ENCODE results near the gene TMCO6. TPM values are rescaled to one million over a fixed set of nuclear protein-coding genes. Genes with fewer than 3 reads are reported as not detected.

The TMCO6 gene
- total RNA-seq, 1 experiment from 2014 or later = 32.2 TPM

DNA sequence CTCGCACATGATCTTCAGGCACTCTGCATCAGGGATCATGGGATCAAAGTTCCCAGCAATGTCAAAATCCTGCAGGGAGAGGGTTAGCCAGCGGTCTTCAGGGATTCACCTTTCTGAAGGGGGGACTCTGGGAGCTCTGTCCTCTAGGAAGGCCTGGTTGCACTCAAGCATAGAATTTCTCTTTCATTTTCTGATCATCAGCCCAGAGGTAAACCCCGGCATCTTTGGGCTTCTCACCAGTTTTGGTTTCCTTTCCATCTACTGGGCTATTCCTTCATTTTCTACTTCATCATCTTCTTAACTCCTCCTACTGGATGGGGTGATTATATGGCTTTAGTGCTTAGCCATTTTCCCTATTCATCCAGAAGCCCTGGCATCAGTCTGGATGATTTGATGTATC, 38.7 kb downstream of the TMCO6 start (continued):
- TF ChIP-seq, protein P1, sequence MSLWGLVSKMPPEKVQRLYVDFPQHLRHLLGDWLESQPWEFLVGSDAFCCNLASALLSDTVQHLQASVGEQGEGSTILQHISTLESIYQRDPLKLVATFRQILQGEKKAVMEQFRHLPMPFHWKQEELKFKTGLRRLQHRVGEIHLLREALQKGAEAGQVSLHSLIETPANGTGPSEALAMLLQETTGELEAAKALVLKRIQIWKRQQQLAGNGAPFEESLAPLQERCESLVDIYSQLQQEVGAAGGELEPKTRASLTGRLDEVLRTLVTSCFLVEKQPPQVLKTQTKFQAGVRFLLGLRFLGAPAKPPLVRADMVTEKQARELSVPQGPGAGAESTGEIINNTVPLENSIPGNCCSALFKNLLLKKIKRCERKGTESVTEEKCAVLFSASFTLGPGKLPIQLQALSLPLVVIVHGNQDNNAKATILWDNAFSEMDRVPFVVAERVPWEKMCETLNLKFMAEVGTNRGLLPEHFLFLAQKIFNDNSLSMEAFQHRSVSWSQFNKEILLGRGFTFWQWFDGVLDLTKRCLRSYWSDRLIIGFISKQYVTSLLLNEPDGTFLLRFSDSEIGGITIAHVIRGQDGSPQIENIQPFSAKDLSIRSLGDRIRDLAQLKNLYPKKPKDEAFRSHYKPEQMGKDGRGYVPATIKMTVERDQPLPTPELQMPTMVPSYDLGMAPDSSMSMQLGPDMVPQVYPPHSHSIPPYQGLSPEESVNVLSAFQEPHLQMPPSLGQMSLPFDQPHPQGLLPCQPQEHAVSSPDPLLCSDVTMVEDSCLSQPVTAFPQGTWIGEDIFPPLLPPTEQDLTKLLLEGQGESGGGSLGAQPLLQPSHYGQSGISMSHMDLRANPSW (CRISPR knock-in tag; conservative IDR thresholded peaks at IDR 0.05; ENCODE audit: low read depth) = no peak
- TF ChIP-seq NR1H2 (CRISPR knock-in tag; IDR thresholded peaks at IDR 0.05) = no peak
- no peak for TF ChIP-seq ZNF532 (CRISPR knock-in tag; IDR thresholded peaks at IDR 0.05; ENCODE audit: borderline replicate concordance)
- TF ChIP-seq, protein P2, sequence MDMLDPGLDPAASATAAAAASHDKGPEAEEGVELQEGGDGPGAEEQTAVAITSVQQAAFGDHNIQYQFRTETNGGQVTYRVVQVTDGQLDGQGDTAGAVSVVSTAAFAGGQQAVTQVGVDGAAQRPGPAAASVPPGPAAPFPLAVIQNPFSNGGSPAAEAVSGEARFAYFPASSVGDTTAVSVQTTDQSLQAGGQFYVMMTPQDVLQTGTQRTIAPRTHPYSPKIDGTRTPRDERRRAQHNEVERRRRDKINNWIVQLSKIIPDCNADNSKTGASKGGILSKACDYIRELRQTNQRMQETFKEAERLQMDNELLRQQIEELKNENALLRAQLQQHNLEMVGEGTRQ (CRISPR knock-in tag; IDR thresholded peaks at IDR 0.05) = no peak
- TF ChIP-seq FOXP4 (CRISPR knock-in tag; IDR thresholded peaks at IDR 0.05) = no peak
- TF ChIP-seq ERG (CRISPR knock-in tag; IDR thresholded peaks at IDR 0.05) = no peak
- no peak for TF ChIP-seq EMX1 (CRISPR knock-in tag; IDR thresholded peaks at IDR 0.05)
- TF ChIP-seq TCF7 (CRISPR knock-in tag; IDR thresholded peaks at IDR 0.05; ENCODE audit: low read depth) = no peak

DNA sequence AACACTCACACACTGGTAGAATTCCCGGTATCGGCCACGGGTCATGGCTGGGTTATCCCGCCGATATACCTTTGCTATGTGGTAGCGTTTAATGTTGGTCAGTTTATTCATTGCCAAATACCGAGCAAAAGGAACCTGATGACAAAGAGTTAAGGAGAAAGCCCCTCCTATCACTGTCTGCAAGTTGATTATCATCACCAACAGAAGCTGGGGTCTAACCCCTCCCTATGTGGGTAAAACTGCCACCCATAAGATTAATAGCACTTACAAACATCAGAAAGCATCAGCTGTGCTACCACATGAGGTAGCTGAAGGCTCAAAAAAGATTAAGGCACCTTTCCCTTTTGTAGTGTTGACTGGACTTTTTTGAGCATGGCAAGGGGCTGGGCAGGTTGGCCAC, 39.7 kb downstream of the TMCO6 start:
- CTCF ChIA-PET = no interaction called here
- Mint-ChIP-seq H3K27me3 (ENCODE audit: low read depth) (no peaks in the 10 kb centered on the region), H3K4me1 (no peaks in the 10 kb centered on the region), H3K36me3 (peaks cover 38% of the 10 kb centered on the region), H3K27ac (no peak overlapping the region; the same call in 1 of the 2 replicates), H3K4me3 (no peak overlapping the region), H3K9me3 (no peaks in the 10 kb centered on the region)
- DNase-seq (ENCODE audit: low spot score) (no peak), ATAC-seq (no peak)
- POLR2A ChIA-PET = no interaction called here
- TF ChIP-seq ETV6 (CRISPR knock-in tag; IDR thresholded peaks at IDR 0.05) = no peak
- TF ChIP-seq ZSCAN18 (CRISPR knock-in tag; IDR thresholded peaks at IDR 0.05) = no peak
- no peak for TF ChIP-seq FOXK1 (CRISPR knock-in tag; IDR thresholded peaks at IDR 0.05)
- TF ChIP-seq, protein P3, sequence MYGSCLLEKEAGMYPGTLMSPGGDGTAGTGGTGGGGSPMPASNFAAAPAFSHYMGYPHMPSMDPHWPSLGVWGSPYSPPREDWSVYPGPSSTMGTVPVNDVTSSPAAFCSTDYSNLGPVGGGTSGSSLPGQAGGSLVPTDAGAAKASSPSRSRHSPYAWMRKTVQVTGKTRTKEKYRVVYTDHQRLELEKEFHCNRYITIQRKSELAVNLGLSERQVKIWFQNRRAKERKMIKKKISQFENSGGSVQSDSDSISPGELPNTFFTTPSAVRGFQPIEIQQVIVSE (CRISPR knock-in tag; IDR thresholded peaks at IDR 0.05; ENCODE audit: borderline replicate concordance) = no peak
- TF ChIP-seq ZNF138 (CRISPR knock-in tag; conservative IDR thresholded peaks at IDR 0.05) = no peak
- TF ChIP-seq PRDM15 (CRISPR knock-in tag; IDR thresholded peaks at IDR 0.05) = no peak
- TF ChIP-seq, protein P4, sequence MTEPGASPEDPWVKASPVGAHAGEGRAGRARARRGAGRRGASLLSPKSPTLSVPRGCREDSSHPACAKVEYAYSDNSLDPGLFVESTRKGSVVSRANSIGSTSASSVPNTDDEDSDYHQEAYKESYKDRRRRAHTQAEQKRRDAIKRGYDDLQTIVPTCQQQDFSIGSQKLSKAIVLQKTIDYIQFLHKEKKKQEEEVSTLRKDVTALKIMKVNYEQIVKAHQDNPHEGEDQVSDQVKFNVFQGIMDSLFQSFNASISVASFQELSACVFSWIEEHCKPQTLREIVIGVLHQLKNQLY (CRISPR knock-in tag; IDR thresholded peaks at IDR 0.05) = no peak
- no peak for TF ChIP-seq GABPB1 (CRISPR knock-in tag; IDR thresholded peaks at IDR 0.05)
